PC-9 (cell line): Measurements from ENCODE around the gene CD7. TPM values are rescaled to one million over a fixed set of nuclear protein-coding genes. Genes with fewer than 3 reads are reported as not detected.
"Not testable (repeated sequence)": the region's sequence is repeated elsewhere in the genome, so short reads cannot be mapped to it uniquely, and the experiment has no call there.

Experiments used
- BruUV-seq: library from RNA; stranded (reverse); fragments of 400-500 nt; replicated peaks from 2 replicates; lab custom pipeline; 2021; lab: Mats Ljungman, UMichigan
- CTCF ChIA-PET: fragments of 300-600 bp; sonication (Branson Sonifier 250); formaldehyde crosslinking; loops from one replicate; lab custom pipeline; 2022; ENCODE audit warnings: antibody characterized with exemption; lab: Charles Lee
- POLR2A ChIA-PET: fragments of 300-600 bp; sonication (Branson Sonifier 250); formaldehyde crosslinking; loops from one replicate; lab custom pipeline; 2022; ENCODE audit warnings: antibody characterized with exemption; ENCODE audit not compliant: unreplicated experiment; lab: Charles Lee
- DNase-seq, 2 experiments: peaks; one replicate each; pipeline versions ENCODE4 v3.0.0 to v3.0.0-alpha.2; 2015 to 2022; ENCODE audit warnings: mixed read lengths in 1 of 2
- H2AFZ ChIP-seq: fragments of 200-600 bp; sonication (generic); 2 replicates; pipeline ENCODE4 v1.8.1; 2017; ENCODE audit warnings: antibody characterized with exemption
- H3F3A ChIP-seq: fragments of 200-600 bp; sonication (generic); 2 replicates; pipeline ENCODE4 v1.8.1; 2017; ENCODE audit warnings: antibody characterized with exemption, mild to moderate bottlenecking, low read depth; ENCODE audit not compliant: insufficient read depth
- H3K27ac ChIP-seq: fragments of 200-600 bp; sonication (generic); 2 replicates; pipeline ENCODE4 v1.6.1; 2016; ENCODE audit warnings: mixed run types
- H3K27me3 ChIP-seq: fragments of 200-600 bp; sonication (generic); 2 replicates; pipeline ENCODE4 v1.6.1; 2016; ENCODE audit warnings: low read depth, mixed run types; ENCODE audit not compliant: insufficient read depth
- H3K36me3 ChIP-seq: fragments of 200-600 bp; sonication (generic); 2 replicates; pipeline ENCODE4 v1.6.1; 2016; ENCODE audit warnings: low read depth, mixed run types
- H3K4me1 ChIP-seq: fragments of 200-600 bp; sonication (generic); replicated peaks from 2 replicates; pipeline ENCODE4 v1.6.1; 2016; ENCODE audit warnings: mixed run types; ENCODE audit not compliant: insufficient read depth
- H3K4me2 ChIP-seq: fragments of 200-600 bp; sonication (generic); 2 replicates; pipeline ENCODE4 v1.6.1; 2017; ENCODE audit warnings: mixed run types
- H3K4me3 ChIP-seq: fragments of 200-600 bp; sonication (generic); 2 replicates; pipeline ENCODE4 v1.6.1; 2016; ENCODE audit warnings: mixed run types
- H3K79me2 ChIP-seq: fragments of 200-600 bp; sonication (generic); 2 replicates; pipeline ENCODE4 v1.6.1; 2017; ENCODE audit warnings: low read depth, mixed run types
- H3K9me2 ChIP-seq: fragments of 200-600 bp; sonication (generic); 2 replicates; pipeline ENCODE4 v1.8.1; 2017; ENCODE audit warnings: mild to moderate bottlenecking; ENCODE audit not compliant: insufficient read depth
- H3K9me3 ChIP-seq: fragments of 200-600 bp; sonication (generic); 2 replicates; pipeline ENCODE4 v1.8.1; 2016; ENCODE audit warnings: low read depth; ENCODE audit not compliant: insufficient read depth
- H4K20me1 ChIP-seq: fragments of 200-600 bp; sonication (generic); 2 replicates; pipeline ENCODE4 v1.8.1; 2017; ENCODE audit not compliant: insufficient read depth
- CTCF ChIP-seq: fragments of 200-600 bp; sonication (generic); conservative IDR thresholded peaks from 2 replicates; pipeline ENCODE4 v1.6.1; 2017; ENCODE audit warnings: mixed run types, antibody characterized with exemption, mild to moderate bottlenecking, moderate library complexity
- EZH2 ChIP-seq: fragments of 200-600 bp; sonication (generic); IDR thresholded peaks from 2 replicates; pipeline ENCODE4 v1.8.0; 2017; ENCODE audit warnings: antibody characterized with exemption, low read depth
- intact Hi-C: fragments of 100-400 bp; cut with micrococcal nuclease; formaldehyde crosslinking; loops from one replicate; pipeline ENCODE4 v1.10.0; 2022; ENCODE audit not compliant: unreplicated experiment
- total RNA-seq: library from RNA; stranded (reverse); gene quantifications from 2 replicates; pipeline ENCODE4 v1.2.3, GENCODE V29; 2021

CD7 gene
- total RNA-seq, 1 experiment from 2014 or later, result 0.68 TPM

DNA sequence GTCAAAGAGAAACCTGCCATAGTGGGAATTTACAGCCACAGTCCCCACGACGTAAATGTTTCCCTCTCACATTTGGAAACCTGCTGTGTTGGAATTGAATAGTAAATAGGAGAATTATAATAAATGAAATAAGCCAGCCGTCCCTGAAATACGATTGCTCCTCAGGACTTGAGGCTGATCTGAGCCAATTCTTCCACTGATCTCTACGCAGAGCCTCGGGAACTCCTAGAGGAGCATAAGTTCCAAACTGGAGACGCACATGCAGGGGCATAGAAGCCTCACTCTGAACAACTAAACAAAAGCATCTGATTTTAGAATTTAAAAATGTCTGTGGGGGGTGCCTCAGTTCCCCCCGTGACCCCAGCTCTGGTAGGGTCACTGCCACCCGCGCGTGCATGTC, 31.5 kb upstream of the CD7 start:
- H3K9me3 ChIP-seq, result no peaks in the 10 kb centered on the region
- H3K4me2 ChIP-seq, result no peak overlapping the region
- TF ChIP-seq EZH2 (no peak), CTCF (no peak)
- intact Hi-C loops, result no loop called here
- no peak for DNase-seq
- H3K27me3 ChIP-seq, result no peaks in the 10 kb centered on the region
- no peaks in the 10 kb centered on the region for H4K20me1 ChIP-seq
- BruUV-seq, result no TSS peak
- H3K27ac ChIP-seq, result no peak overlapping the region
- H3F3A ChIP-seq, result no peaks in the 10 kb centered on the region
- no peaks in the 10 kb centered on the region for H3K9me2 ChIP-seq
- no peak overlapping the region for H3K4me3 ChIP-seq
- no peaks in the 10 kb centered on the region for H3K36me3 ChIP-seq
- H2AFZ ChIP-seq, result no peak overlapping the region
- ChIA-PET POLR2A (no interaction called here), CTCF (no interaction called here)
- H3K79me2 ChIP-seq, result no peaks in the 10 kb centered on the region
- H3K4me1 ChIP-seq, result no peaks in the 10 kb centered on the region

- Histone ChIP-seq H3K9me3 (no peaks in the 10 kb centered on the region), H3K4me2 (no peak overlapping the region), H4K20me1 (no peaks in the 10 kb centered on the region), H3K4me3 (no peak overlapping the region), H3K9me2 (no peaks in the 10 kb centered on the region), H3K27me3 (no peaks in the 10 kb centered on the region), H3K36me3 (no peaks in the 10 kb centered on the region), H3K79me2 (no peaks in the 10 kb centered on the region), H3F3A (no peaks in the 10 kb centered on the region), H2AFZ (no peak overlapping the region), H3K27ac (no peak overlapping the region), H3K4me1 (no peaks in the 10 kb centered on the region)
- POLR2A ChIA-PET, result no interaction called here
- TF ChIP-seq CTCF, result no peak
- TF ChIP-seq EZH2, result no peak
- DNase-seq, result no peak
- intact Hi-C loops, result no loop called here
- BruUV-seq, result no TSS peak
- CTCF ChIA-PET, result interaction anchor here (0.6 kb wide), 1 partner anchor 10 kb away, joined by 9 read pairs; no protein-coding TSS in a partner anchor
These were observed 31.0 kb upstream of the CD7 start for GRCh38 chr17:82348434-82348833.

DNA sequence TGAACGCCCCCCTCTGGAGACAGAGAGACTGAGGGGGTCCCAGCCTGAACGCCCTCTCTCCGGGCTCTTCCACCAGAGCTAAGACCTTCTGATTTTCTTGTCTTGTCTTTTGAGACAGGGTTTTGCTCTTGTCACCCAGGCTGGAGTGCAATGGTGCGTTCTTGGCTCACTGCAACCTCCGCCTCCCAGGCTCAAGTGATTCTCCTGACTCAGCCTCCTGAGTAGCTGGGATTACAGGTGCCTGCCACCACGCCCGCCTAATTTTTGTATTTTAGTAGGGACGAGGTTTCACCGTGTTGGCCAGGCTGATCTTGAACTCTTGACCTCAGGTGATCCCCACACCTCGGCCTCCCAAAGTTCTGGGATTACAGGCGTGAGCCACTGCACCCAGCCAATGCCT, 30.6 kb upstream of the CD7 start:
- H3K9me2 ChIP-seq, DNase-seq, H3K79me2 ChIP-seq, H3K4me2 ChIP-seq, H3K36me3 ChIP-seq, H4K20me1 ChIP-seq, H2AFZ ChIP-seq, H3K4me3 ChIP-seq, H3K9me3 ChIP-seq, H3F3A ChIP-seq, H3K27ac ChIP-seq, H3K27me3 ChIP-seq, BruUV-seq, H3K4me1 ChIP-seq, intact Hi-C loops, POLR2A ChIA-PET: not testable (repeated sequence)
- CTCF ChIA-PET, result interaction anchor here (0.6 kb wide), 1 partner anchor 10 kb away, joined by 9 read pairs; no protein-coding TSS in a partner anchor
